GM12878 (cell line): ENCODE results near the gene SNX8. TPM values are rescaled to one million over a fixed set of nuclear protein-coding genes. Genes with fewer than 3 reads are reported as not detected.

Experiments used
- CBX3 ChIP-seq: fragments of 200-600 bp; sonication (generic); IDR thresholded peaks from 2 replicates; pipeline ENCODE4 v1.6.1; 2016; ENCODE audit warnings: low read depth, borderline replicate concordance
- DPF2 ChIP-seq: fragments of 450-650 bp; IDR thresholded peaks from 2 replicates; pipeline ENCODE4 v1.6.1; 2017; ENCODE audit warnings: mild to moderate bottlenecking
- EZH2 ChIP-seq: IDR thresholded peaks from 2 replicates; pipeline ENCODE4 v1.6.1; 2012; ENCODE audit warnings: low read depth, mild to moderate bottlenecking, control low read depth, inconsistent platforms, low read length, borderline replicate concordance; ENCODE audit not compliant: control insufficient read depth
- FOXK2 ChIP-seq: fragments of 450-650 bp; IDR thresholded peaks from 2 replicates; pipeline ENCODE4 v1.6.1; 2017; ENCODE audit warnings: mild to moderate bottlenecking, moderate library complexity
- GABPA ChIP-seq: IDR thresholded peaks from 2 replicates; pipeline ENCODE4 v1.6.1; 2014; ENCODE audit warnings: antibody characterized with exemption, low read depth, mild to moderate bottlenecking, inconsistent platforms
- IKZF2 ChIP-seq, 2 experiments: fragments of 450-650 bp; IDR thresholded peaks; 2 replicates each; pipeline ENCODE4 v1.6.1; 2017; ENCODE audit warnings: mild to moderate bottlenecking in 2 of 2, moderate library complexity in 2 of 2
- KLF5 ChIP-seq: fragments of 450-650 bp; IDR thresholded peaks from 2 replicates; pipeline ENCODE4 v1.6.1; 2014; ENCODE audit warnings: mild to moderate bottlenecking; ENCODE audit not compliant: partially characterized antibody
- LARP7 ChIP-seq: fragments of 450-650 bp; IDR thresholded peaks from 2 replicates; pipeline ENCODE4 v1.6.1; 2017; ENCODE audit warnings: mild to moderate bottlenecking
- MTA3 ChIP-seq: IDR thresholded peaks from 2 replicates; pipeline ENCODE4 v1.6.1; 2012; ENCODE audit warnings: low read length, inconsistent platforms, borderline replicate concordance
- PKNOX1 ChIP-seq: fragments of 450-650 bp; IDR thresholded peaks from 2 replicates; pipeline ENCODE4 v1.6.1; 2016; ENCODE audit warnings: mild to moderate bottlenecking
- SMAD5 ChIP-seq: IDR thresholded peaks from 2 replicates; pipeline ENCODE4 v1.6.1; 2016; ENCODE audit warnings: antibody characterized with exemption, low read depth
- STAT1 ChIP-seq: fragments of 450-650 bp; conservative IDR thresholded peaks from 2 replicates; pipeline ENCODE4 v1.6.1; 2014; ENCODE audit warnings: antibody characterized with exemption, mild to moderate bottlenecking
- SUPT20H ChIP-seq: IDR thresholded peaks from 2 replicates; pipeline ENCODE4 v1.6.1; 2011; ENCODE audit warnings: low read depth, mild to moderate bottlenecking, low read length, moderate library complexity, borderline replicate concordance; ENCODE audit not compliant: control insufficient read depth
- SUZ12 ChIP-seq: fragments of 200-600 bp; sonication (generic); IDR thresholded peaks from one replicate; pipeline ENCODE4 v1.6.1; 2018; ENCODE audit warnings: antibody characterized with exemption, mild to moderate bottlenecking; ENCODE audit not compliant: unreplicated experiment
- YY1 ChIP-seq: IDR thresholded peaks from 2 replicates; pipeline ENCODE4 v1.6.1; 2011; ENCODE audit warnings: low read depth, mild to moderate bottlenecking, low read length
- ZBTB11 ChIP-seq: fragments of 450-650 bp; formaldehyde crosslinking; IDR thresholded peaks from 2 replicates; pipeline ENCODE4 v1.5.0; 2022; ENCODE audit warnings: mild to moderate bottlenecking, missing genetic modification characterization
- ZNF274 ChIP-seq: IDR thresholded peaks from one replicate; pipeline ENCODE4 v1.8.0; 2011; ENCODE audit not compliant: insufficient read length, insufficient read depth
- ZNF592 ChIP-seq: fragments of 450-650 bp; IDR thresholded peaks from 2 replicates; pipeline ENCODE4 v1.6.1; 2017; ENCODE audit warnings: mild to moderate bottlenecking, moderate library complexity
- ZSCAN29 ChIP-seq: fragments of 450-650 bp; IDR thresholded peaks from 2 replicates; pipeline ENCODE4 v1.6.1; 2017; ENCODE audit warnings: mild to moderate bottlenecking, moderate library complexity
- polyA plus RNA-seq, 11 experiments: library from polyadenylated mRNA; depleted of rRNA in 4 of 11; unstranded in 6 of 11; stranded (reverse) in 5 of 11; fragments of >200 nt; fragmentation: Nextera tagmentation in 4 of 11; fragmentation: Illumina TruSeq in 1 of 11; extraction: Ambion mirVana in 4 of 11; extraction: Trizol in 1 of 11; gene quantifications; 1 replicate in 1 of 11; 2 replicates in 10 of 11; pipeline versions ENCODE4 v1.2.1 to v1.2.3, GENCODE V29; 2011 to 2016; ENCODE audit warnings: inconsistent platforms in 2 of 11, missing spikeins in 2 of 11, low read depth in 1 of 11
- total RNA-seq, 4 experiments: library from RNA; depleted of rRNA in 3 of 4; stranded (reverse); fragments of >200 nt in 3 of 4; fragmentation: Illumina TruSeq in 1 of 4; extraction: Trizol in 1 of 4; gene quantifications; 2 replicates each; pipeline versions ENCODE4 v1.2.1 to v1.2.3, GENCODE V29; 2013 to 2021

Gene SNX8
- total and polyA plus RNA-seq, 10 of the 15 experiments (the other 5 are each of a cell fraction or from before 2014, with no cell fraction given) = 6.4 to 210 (median 97.6) TPM

- TF ChIP-seq SUPT20H (no peak), CBX3 (no peak), ZNF592 (no peak), LARP7 (peak; percentile 90), STAT1 (no peak), EZH2 (no peak), SUZ12 (no peak), SMAD5 (peak; percentile 25; the same call in 1 of the 2 replicates), ZBTB11 (no peak), PKNOX1 (peak; percentile 36; the same call in 1 of the 2 replicates), YY1 (peak; percentile 89), DPF2 (peak; percentile 79), KLF5 (no peak), IKZF2 (IDR thresholded peaks at IDR 0.05) (peak in 1 of 2 experiments; percentile 10; a peak in 1 of 4 replicates), MTA3 (no peak), FOXK2 (no peak), ZNF274 (no peak), ZSCAN29 (peak; percentile 81; the same call in 1 of the 2 replicates), GABPA (no peak)
Measured at GRCh38 chr7:2232766-2233520, 81.3 kb downstream of the SNX8 start, which contains the start of gene MAD1L1 (continued).
